Adrenal gland (tissue), 12 donors: ENCODE results near the gene PRSS50. TPM values are rescaled to one million over a fixed set of nuclear protein-coding genes. Genes with fewer than 3 reads are reported as not detected.

Experiments used
- DNase-seq, 7 donors: peaks; one replicate each; pipeline ENCODE4 v3.0.0-alpha.2; 2019 to 2020
- H3K27ac ChIP-seq, 5 donors: fragments of 200-600 bp; sonication (generic) in 4 of 5; 1 replicate in 3 of 5; 2 replicates in 2 of 5; pipeline versions ENCODE4 v1.5.1 to v1.8.0; 2016 to 2020; ENCODE audit warnings: mild to moderate bottlenecking in 1 of 5
- H3K27me3 ChIP-seq: fragments of 200-600 bp; 2 replicates; pipeline ENCODE4 v1.8.0; 2021
- H3K36me3 ChIP-seq, 2 donors: fragments of 200-600 bp; replicated peaks in 1 of 2; 1 replicate in 1 of 2; 2 replicates in 1 of 2; pipeline versions ENCODE4 v1.5.1 to v1.8.0; 2018 to 2022
- H3K4me1 ChIP-seq, 2 donors: fragments of 200-600 bp; replicated peaks in 1 of 2; 1 replicate in 1 of 2; 2 replicates in 1 of 2; pipeline versions ENCODE4 v1.5.1 to v1.8.0; 2018 to 2021
- H3K4me3 ChIP-seq, 4 donors: fragments of 200-600 bp; sonication (generic) in 3 of 4; one replicate each; pipeline ENCODE4 v1.5.1; 2016 to 2018
- H3K9me3 ChIP-seq, 3 donors: fragments of 200-600 bp; sonication (generic) in 1 of 3; replicated peaks in 1 of 3; 1 replicate in 2 of 3; 2 replicates in 1 of 3; pipeline versions ENCODE4 v1.5.1 to v1.8.0; 2016 to 2021
- POLR2A ChIP-seq, 2 donors: fragments of 450-650 bp; IDR thresholded peaks; one replicate each; pipeline ENCODE4 v1.6.1; 2017; ENCODE audit warnings: antibody characterized with exemption in 2 of 2, mild to moderate bottlenecking in 2 of 2, moderate library complexity in 1 of 2
- WGBS, 4 donors: extraction: QIAGEN DNeasy Blood & Tissue Kit in 2 of 4; methylation state at CpG; one replicate each; pipeline versions ENCODE4 v1.1.5 to v1.1.7; 2013 to 2017; 5-methylcytosine and 5-hydroxymethylcytosine counted together
- intact Hi-C, 2 donors: fragments of 100-400 bp; cut with DNase I; formaldehyde crosslinking; loops; one replicate each; pipeline versions ENCODE4 v1.14.1 to v1.15.0; 2022 to 2023
- polyA plus RNA-seq, 3 donors: library from polyadenylated mRNA; stranded (reverse); fragments of 200-250 nt in 2 of 3; fragments of 350-450 nt in 1 of 3; fragmentation: Illumina TruSeq in 1 of 3; extraction: RNeasy Lipid Tissue Mini Kit (QIAGEN cat#74804) in 1 of 3; gene quantifications; one replicate each; pipeline ENCODE4 v1.2.3, GENCODE V29; 2013 to 2014
- total RNA-seq, 9 donors: library from RNA; depleted of rRNA in 4 of 9; stranded (reverse); fragments of >200 nt in 4 of 9; fragments of 120-200 nt in 1 of 9; fragmentation: NEBNext Ultra II Directional in 1 of 9; extraction: Animal tissue kit (Norgen Biotek cat#: 25700) in 1 of 9; gene quantifications; one replicate each; pipeline versions ENCODE4 v1.1.0 to v1.2.4, GENCODE V29; 2013 to 2023
- TF ChIP-seq, protein P1 (sequence below), 6 experiments: fragments of 450-650 bp in 4 of 6; fragments of 200-600 bp in 2 of 6; sonication (generic) in 1 of 6; IDR thresholded peaks; 1 replicate in 5 of 6; 2 replicates in 1 of 6; pipeline versions ENCODE4 v1.5.1 to v1.8.0; 2016 to 2021; ENCODE audit warnings: antibody characterized with exemption in 6 of 6, mild to moderate bottlenecking in 2 of 6, moderate library complexity in 1 of 6
- donor health status: healthy with polysubstance abuse.
- donor health status: Bipolar disorder and iron deficiency.
- donor health status: DM: yes; HTN: yes; CAD: no.
- donor health status: DM: no; HTN: no; CAD: no.
- donor health status: DM: no; HTN: no; CAD: no.
- donor health status: DM: yes; HTN: yes; CAD: no.

The PRSS50 gene
- total and polyA plus RNA-seq, 12 donors = 0.07 to 1.9 (median 0.18) TPM; not detected in 4

DNA sequence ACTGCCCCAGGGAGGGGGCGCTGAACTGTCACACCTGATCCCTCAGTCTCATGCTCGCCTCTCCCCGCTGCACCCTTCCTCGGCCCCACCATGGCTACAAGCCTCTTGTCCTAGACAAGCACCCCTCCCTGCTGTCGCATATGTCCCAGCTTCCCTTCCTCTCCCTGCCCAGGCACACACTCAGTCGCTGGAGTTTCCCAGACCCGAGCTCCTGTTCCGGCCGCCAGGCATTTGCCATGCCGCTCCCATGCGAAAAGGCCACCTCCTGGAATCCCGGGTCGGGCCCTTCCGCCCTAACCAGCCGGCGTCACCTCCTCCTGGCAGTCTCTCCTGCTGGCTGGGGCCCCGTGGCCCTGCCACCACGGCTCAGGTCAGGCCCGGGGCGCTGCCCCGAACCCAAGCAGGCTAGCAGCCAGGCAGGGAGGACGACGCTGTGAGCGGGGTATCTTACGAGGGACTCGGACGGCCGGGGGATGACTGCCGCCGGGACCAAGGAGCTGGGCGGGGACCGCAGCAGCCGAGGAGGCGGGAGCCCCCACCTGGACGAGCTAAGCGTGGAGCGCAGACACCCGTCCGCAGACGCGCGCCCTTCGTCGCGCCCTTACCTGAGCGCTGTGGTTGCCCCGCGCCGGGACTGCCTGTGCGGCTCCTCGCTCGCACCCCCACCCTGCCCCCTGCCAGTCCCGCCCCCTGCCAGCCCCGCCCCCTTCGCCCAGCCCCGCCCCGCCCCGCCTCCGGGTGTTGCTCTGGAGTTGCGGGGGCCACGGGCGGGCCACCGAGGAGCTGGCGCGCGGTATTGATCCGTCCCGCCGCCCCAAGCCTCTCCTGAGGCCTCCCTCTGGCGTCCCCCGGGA, 24.4 kb downstream of the PRSS50 start, which contains the start of gene ALS2CL:
Gene ALS2CL (minus strand): TSS at position 642 of the 854 bp plus-strand sequence. CDS start 4,239 bp downstream, outside the sequence.
- peak; percentile 46 to 75 (median 64) for DNase-seq
- WGBS, 4 donors = 1 to 4% (median 2%) methylated on average over 4 to 71 of the region's 71 CpGs
- Histone ChIP-seq H3K9me3 (no peaks in the 10 kb centered on the region), H3K27me3 (no peaks in the 10 kb centered on the region), H3K36me3 (no peaks in the 10 kb centered on the region), H3K27ac (peak within 1 kb of the TSS in 3 of 5 donors; percentile 72 to 82 (median 76)), H3K4me1 (peaks cover 34 to 50% of the 10 kb centered on the region in 2 donors), H3K4me3 (peak within 1 kb of the TSS; percentile 46 to 80 (median 58))
- peak in 1 of 2 donors; percentile 12 for TF ChIP-seq POLR2A (IDR thresholded peaks at IDR 0.05)
- TF ChIP-seq, protein P1, sequence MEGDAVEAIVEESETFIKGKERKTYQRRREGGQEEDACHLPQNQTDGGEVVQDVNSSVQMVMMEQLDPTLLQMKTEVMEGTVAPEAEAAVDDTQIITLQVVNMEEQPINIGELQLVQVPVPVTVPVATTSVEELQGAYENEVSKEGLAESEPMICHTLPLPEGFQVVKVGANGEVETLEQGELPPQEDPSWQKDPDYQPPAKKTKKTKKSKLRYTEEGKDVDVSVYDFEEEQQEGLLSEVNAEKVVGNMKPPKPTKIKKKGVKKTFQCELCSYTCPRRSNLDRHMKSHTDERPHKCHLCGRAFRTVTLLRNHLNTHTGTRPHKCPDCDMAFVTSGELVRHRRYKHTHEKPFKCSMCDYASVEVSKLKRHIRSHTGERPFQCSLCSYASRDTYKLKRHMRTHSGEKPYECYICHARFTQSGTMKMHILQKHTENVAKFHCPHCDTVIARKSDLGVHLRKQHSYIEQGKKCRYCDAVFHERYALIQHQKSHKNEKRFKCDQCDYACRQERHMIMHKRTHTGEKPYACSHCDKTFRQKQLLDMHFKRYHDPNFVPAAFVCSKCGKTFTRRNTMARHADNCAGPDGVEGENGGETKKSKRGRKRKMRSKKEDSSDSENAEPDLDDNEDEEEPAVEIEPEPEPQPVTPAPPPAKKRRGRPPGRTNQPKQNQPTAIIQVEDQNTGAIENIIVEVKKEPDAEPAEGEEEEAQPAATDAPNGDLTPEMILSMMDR (IDR thresholded peaks at IDR 0.05) = no peak
- intact Hi-C loops = no loop called here

- no peaks in the 10 kb centered on the region for H3K27me3 ChIP-seq
- no peaks in the 10 kb centered on the region for H3K36me3 ChIP-seq
- peak overlapping the region in 2 of 4 donors; percentile 46 to 63 for H3K4me3 ChIP-seq
- intact Hi-C loops = no loop called here
- peak overlapping the region in 2 of 5 donors; percentile 48 to 72 for H3K27ac ChIP-seq
- peaks cover 34 to 50% of the 10 kb centered on the region in 2 donors for H3K4me1 ChIP-seq
- TF ChIP-seq, protein P1 (IDR thresholded peaks at IDR 0.05) = no peak
- no peak for TF ChIP-seq POLR2A (IDR thresholded peaks at IDR 0.05)
- DNase-seq = peak; percentile 38 to 58 (median 44)
- H3K9me3 ChIP-seq = no peaks in the 10 kb centered on the region
- WGBS, 4 donors = 20 to 93% (median 64%) methylated on average over 2 to 11 of the region's 11 CpGs
Observed at GRCh38 chr3:46692566-46692990, 25.1 kb downstream of the PRSS50 start.

DNA sequence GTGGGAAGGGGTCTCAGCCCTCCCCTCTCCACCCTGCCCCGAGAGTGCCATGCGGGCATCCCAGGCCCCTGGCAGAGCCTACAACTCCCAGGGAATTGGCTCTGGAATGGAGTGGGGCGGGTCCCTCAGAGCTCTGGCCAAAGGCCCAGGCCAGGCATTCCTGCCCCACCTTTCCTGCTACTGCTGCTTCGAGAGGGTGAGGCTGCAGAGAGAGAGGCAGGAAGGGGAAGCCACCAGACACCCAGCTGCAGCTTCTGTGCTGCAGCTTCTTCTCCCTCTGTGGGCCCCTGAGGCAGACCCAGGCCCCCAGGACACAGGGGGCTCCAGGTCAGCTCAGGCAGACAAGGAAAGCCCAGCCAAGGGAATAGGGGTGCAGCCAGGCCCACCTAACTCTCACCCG, 26.9 kb downstream of the PRSS50 start:
- intact Hi-C loops = no loop called here
- WGBS, 4 donors = 72 to 83% (median 79%) methylated on average over 1 to 5 of the region's 5 CpGs
- Histone ChIP-seq H3K36me3 (no peaks in the 10 kb centered on the region), H3K27me3 (no peaks in the 10 kb centered on the region), H3K4me3 (no peak overlapping the region), H3K9me3 (no peaks in the 10 kb centered on the region), H3K27ac (no peak overlapping the region), H3K4me1 (peaks cover 25 to 34% of the 10 kb centered on the region in 2 donors)
- no peak for TF ChIP-seq POLR2A (IDR thresholded peaks at IDR 0.05)
- TF ChIP-seq, protein P1 (IDR thresholded peaks at IDR 0.05) = no peak
- DNase-seq = peak in 3 of 7 donors; percentile 11 to 57 (median 52)

DNA sequence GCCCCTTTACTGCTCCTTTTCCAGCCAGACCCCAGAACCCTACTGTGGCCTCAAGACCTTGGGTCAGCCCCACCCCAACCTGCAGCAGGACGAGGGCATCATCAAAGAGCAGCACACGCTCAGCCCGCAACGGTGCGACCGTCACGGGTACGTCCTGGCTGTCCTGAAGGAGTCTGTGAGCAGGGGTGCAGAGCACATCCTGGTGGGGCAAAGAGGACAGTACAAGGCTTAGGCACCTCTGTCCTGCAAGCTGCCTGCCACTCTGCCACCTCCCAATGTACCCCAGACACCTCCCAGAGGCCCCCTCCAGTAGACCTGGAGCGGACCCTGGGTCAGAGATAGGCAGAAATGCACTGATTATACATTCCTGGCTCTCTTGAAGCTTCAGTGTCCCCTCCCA, 32.2 kb downstream of the PRSS50 start:
- H3K27ac ChIP-seq = no peak overlapping the region
- no peaks in the 10 kb centered on the region for H3K36me3 ChIP-seq
- DNase-seq = no peak
- H3K4me3 ChIP-seq = no peak overlapping the region
- no peak for TF ChIP-seq POLR2A (IDR thresholded peaks at IDR 0.05)
- TF ChIP-seq, protein P1 (IDR thresholded peaks at IDR 0.05) = no peak
- no peaks in the 10 kb centered on the region for H3K9me3 ChIP-seq
- no peaks in the 10 kb centered on the region for H3K27me3 ChIP-seq
- H3K4me1 ChIP-seq = no peaks in the 10 kb centered on the region
- intact Hi-C loops = no loop called here
- WGBS, 4 donors = 96 to 100% (median 99%) methylated on average over 2 to 9 of the region's 9 CpGs
